Liver (tissue), 9 donors: ENCODE data around the gene MCM6. TPM values are rescaled to one million over a fixed set of nuclear protein-coding genes. Genes with fewer than 3 reads are reported as not detected.

Source experiments
- DNase-seq: peaks from one replicate; pipeline ENCODE4 v3.0.0-alpha.2; 2017; ENCODE audit warnings: low spot score
- H3K27ac ChIP-seq, 2 donors: one replicate each; pipeline ENCODE4 v1.7.0; 2013; ENCODE audit warnings: inconsistent platforms in 2 of 2, low read length in 2 of 2, control low read depth in 1 of 2, low read depth in 1 of 2, mild to moderate bottlenecking in 1 of 2
- H3K27me3 ChIP-seq, 4 donors: one replicate each; pipeline versions ENCODE4 v1.6.1 to v1.7.0; 2013; ENCODE audit warnings: low read length in 3 of 4, inconsistent platforms in 1 of 4, mild to moderate bottlenecking in 1 of 4, moderate library complexity in 1 of 4; ENCODE audit not compliant: control insufficient read depth in 4 of 4, insufficient read depth in 4 of 4
- H3K36me3 ChIP-seq, 4 donors: one replicate each; pipeline versions ENCODE4 v1.6.1 to v1.7.0; 2013; ENCODE audit warnings: low read length in 3 of 4, mild to moderate bottlenecking in 3 of 4, low read depth in 1 of 4, moderate library complexity in 1 of 4; ENCODE audit not compliant: control insufficient read depth in 4 of 4, insufficient read depth in 3 of 4
- H3K4me1 ChIP-seq, 4 donors: one replicate each; pipeline versions ENCODE4 v1.6.1 to v1.7.0; 2013; ENCODE audit warnings: low read length in 3 of 4, mild to moderate bottlenecking in 3 of 4, moderate library complexity in 1 of 4; ENCODE audit not compliant: control insufficient read depth in 4 of 4, insufficient read depth in 4 of 4
- H3K4me3 ChIP-seq, 3 donors: one replicate each; pipeline versions ENCODE4 v1.6.1 to v1.7.0; 2013; ENCODE audit warnings: low read length in 3 of 3, control low read depth in 1 of 3, low read depth in 1 of 3, mild to moderate bottlenecking in 1 of 3
- H3K9ac ChIP-seq, 2 donors: one replicate each; pipeline ENCODE4 v1.7.0; 2013; ENCODE audit warnings: low read length in 2 of 2, mild to moderate bottlenecking in 2 of 2, moderate library complexity in 2 of 2, control low read depth in 1 of 2, low read depth in 1 of 2
- H3K9me3 ChIP-seq, 4 donors: one replicate each; pipeline versions ENCODE4 v1.6.1 to v1.7.0; 2013; ENCODE audit warnings: low read length in 3 of 4; ENCODE audit not compliant: control insufficient read depth in 4 of 4
- CTCF ChIP-seq: fragments of 150-350 bp; IDR thresholded peaks from 2 replicates; pipeline ENCODE4 v1.5.1; 2017; ENCODE audit warnings: improper control_type of control experiment, low read depth, low read length; ENCODE audit not compliant: missing input control
- FOXA2 ChIP-seq: IDR thresholded peaks from 2 replicates; pipeline ENCODE4 v1.6.1; 2016; ENCODE audit warnings: antibody characterized with exemption
- GABPA ChIP-seq, 2 donors: IDR thresholded peaks in 1 of 2; conservative IDR thresholded peaks in 1 of 2; 2 replicates each; pipeline ENCODE4 v1.6.1; 2016; ENCODE audit warnings: antibody characterized with exemption in 2 of 2, mild to moderate bottlenecking in 1 of 2, moderate library complexity in 1 of 2
- JUND ChIP-seq, 2 donors: IDR thresholded peaks; 2 replicates each; pipeline ENCODE4 v1.6.1; 2016; ENCODE audit warnings: antibody characterized with exemption in 2 of 2
- NR2F2 ChIP-seq: IDR thresholded peaks from 2 replicates; pipeline ENCODE4 v1.6.1; 2016; ENCODE audit warnings: antibody characterized with exemption
- RAD21 ChIP-seq, 2 donors: IDR thresholded peaks; 2 replicates each; pipeline ENCODE4 v1.6.1; 2016; ENCODE audit warnings: antibody characterized with exemption in 2 of 2, mild to moderate bottlenecking in 2 of 2
- RXRA ChIP-seq, 2 donors: IDR thresholded peaks; 2 replicates each; pipeline ENCODE4 v1.6.1; 2017 to 2018; ENCODE audit warnings: antibody characterized with exemption in 2 of 2, mild to moderate bottlenecking in 1 of 2
- WGBS: extraction: QIAGEN DNeasy Blood & Tissue Kit; methylation state at CpG from one replicate; pipeline ENCODE4 v1.1.7; 2013; 5-methylcytosine and 5-hydroxymethylcytosine counted together
- polyA plus RNA-seq, 2 donors: library from polyadenylated mRNA; stranded (reverse) in 1 of 2; unstranded in 1 of 2; fragments of 200-250 nt in 1 of 2; fragments of >200 nt in 1 of 2; fragmentation: Nextera tagmentation in 1 of 2; extraction: Ambion mirVana in 1 of 2; gene quantifications; one replicate each; pipeline versions ENCODE4 v1.2.1 to v1.2.3, GENCODE V29; 2013 to 2015
- total RNA-seq, 2 donors: library from RNA; depleted of rRNA; stranded (reverse); fragments of >200 nt; gene quantifications; one replicate each; pipeline ENCODE4 v1.2.3, GENCODE V29; 2014
- TF ChIP-seq, protein P1 (sequence below): IDR thresholded peaks from 2 replicates; pipeline ENCODE4 v1.6.1; 2016; ENCODE audit warnings: antibody characterized with exemption, mild to moderate bottlenecking
- TF ChIP-seq, protein P2 (sequence below): IDR thresholded peaks from 2 replicates; pipeline ENCODE4 v1.6.1; 2016; ENCODE audit warnings: antibody characterized with exemption
- donor health status: healthy.
- donor health status: healthy.
- donor health status: healthy.
- donor health status: healthy.
- donor health status: healthy.

MCM6 gene
- total and polyA plus RNA-seq, 4 donors: 1.8 to 35.7 (median 2.8) TPM

GRCh38 chr2:135914485-135914884 lies 38.2 kb upstream of the MCM6 start:
- peaks cover 6 to 17% (median 11%) of the 10 kb centered on the region in 4 donors for H3K36me3 ChIP-seq
- H3K4me1 ChIP-seq: no peaks in the 10 kb centered on the region
- no peaks in the 10 kb centered on the region for H3K9me3 ChIP-seq
- 71% methylated on average over 3 of the region's 3 CpGs for WGBS
- DNase-seq: no peak
- no peak overlapping the region for H3K9ac ChIP-seq
- no peaks in the 10 kb centered on the region for H3K27me3 ChIP-seq
- H3K4me3 ChIP-seq: no peak overlapping the region
- no peak overlapping the region for H3K27ac ChIP-seq
- TF ChIP-seq RAD21 (IDR thresholded peaks at IDR 0.05) (no peak), GABPA (IDR thresholded peaks at IDR 0.05 in 1 of 2, conservative IDR thresholded peaks at IDR 0.05 in 1 of 2) (no peak), CTCF (no peak), FOXA2 (no peak), NR2F2 (no peak)
- TF ChIP-seq, protein P1, sequence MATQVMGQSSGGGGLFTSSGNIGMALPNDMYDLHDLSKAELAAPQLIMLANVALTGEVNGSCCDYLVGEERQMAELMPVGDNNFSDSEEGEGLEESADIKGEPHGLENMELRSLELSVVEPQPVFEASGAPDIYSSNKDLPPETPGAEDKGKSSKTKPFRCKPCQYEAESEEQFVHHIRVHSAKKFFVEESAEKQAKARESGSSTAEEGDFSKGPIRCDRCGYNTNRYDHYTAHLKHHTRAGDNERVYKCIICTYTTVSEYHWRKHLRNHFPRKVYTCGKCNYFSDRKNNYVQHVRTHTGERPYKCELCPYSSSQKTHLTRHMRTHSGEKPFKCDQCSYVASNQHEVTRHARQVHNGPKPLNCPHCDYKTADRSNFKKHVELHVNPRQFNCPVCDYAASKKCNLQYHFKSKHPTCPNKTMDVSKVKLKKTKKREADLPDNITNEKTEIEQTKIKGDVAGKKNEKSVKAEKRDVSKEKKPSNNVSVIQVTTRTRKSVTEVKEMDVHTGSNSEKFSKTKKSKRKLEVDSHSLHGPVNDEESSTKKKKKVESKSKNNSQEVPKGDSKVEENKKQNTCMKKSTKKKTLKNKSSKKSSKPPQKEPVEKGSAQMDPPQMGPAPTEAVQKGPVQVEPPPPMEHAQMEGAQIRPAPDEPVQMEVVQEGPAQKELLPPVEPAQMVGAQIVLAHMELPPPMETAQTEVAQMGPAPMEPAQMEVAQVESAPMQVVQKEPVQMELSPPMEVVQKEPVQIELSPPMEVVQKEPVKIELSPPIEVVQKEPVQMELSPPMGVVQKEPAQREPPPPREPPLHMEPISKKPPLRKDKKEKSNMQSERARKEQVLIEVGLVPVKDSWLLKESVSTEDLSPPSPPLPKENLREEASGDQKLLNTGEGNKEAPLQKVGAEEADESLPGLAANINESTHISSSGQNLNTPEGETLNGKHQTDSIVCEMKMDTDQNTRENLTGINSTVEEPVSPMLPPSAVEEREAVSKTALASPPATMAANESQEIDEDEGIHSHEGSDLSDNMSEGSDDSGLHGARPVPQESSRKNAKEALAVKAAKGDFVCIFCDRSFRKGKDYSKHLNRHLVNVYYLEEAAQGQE: no peak

DNA sequence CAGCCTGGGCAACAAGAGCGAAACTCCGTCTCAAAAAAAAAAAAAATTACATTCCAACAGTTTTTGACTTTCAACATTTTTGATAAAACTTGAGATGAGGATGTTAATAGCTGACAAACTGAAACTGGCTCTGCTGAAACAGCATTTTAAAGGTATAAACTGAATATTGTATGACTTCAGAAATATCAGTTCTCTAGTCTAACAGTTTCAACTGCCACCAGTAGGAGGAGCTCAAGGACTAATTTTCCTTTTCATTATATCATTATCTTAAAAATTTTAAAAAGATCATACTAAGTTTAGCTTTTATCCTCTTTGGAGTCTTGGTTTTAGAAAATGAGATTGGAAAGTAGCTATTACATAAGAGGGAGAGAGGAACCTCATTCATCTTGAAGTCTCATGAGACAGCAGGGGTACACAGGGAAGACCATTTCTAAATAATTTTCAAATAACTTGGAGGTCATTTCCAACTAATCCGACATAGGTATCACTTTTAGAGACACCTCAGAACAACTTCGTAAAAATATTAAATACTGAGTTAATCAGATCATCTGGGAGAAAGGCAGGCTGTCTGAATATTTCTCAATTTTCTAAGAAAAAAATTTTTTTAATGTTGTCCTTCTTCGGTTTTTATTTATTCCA lies 37.6 kb upstream of the MCM6 start:
- 82% methylated on average over 5 of the region's 5 CpGs for WGBS
- no peak for DNase-seq
- no peak overlapping the region for H3K27ac ChIP-seq
- H3K9me3 ChIP-seq: no peaks in the 10 kb centered on the region
- peaks cover 5 to 21% (median 13%) of the 10 kb centered on the region in 4 donors for H3K36me3 ChIP-seq
- peak; percentile 68 for TF ChIP-seq CTCF
- TF ChIP-seq FOXA2: no peak
- TF ChIP-seq RAD21 (IDR thresholded peaks at IDR 0.05): peak; percentile 76 to 79
- TF ChIP-seq JUND (IDR thresholded peaks at IDR 0.05): no peak
- TF ChIP-seq GABPA (IDR thresholded peaks at IDR 0.05 in 1 of 2, conservative IDR thresholded peaks at IDR 0.05 in 1 of 2): no peak
- TF ChIP-seq, protein P2, sequence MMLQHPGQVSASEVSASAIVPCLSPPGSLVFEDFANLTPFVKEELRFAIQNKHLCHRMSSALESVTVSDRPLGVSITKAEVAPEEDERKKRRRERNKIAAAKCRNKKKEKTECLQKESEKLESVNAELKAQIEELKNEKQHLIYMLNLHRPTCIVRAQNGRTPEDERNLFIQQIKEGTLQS: no peak
- TF ChIP-seq RXRA (IDR thresholded peaks at IDR 0.05): no peak
- no peaks in the 10 kb centered on the region for H3K27me3 ChIP-seq
- H3K9ac ChIP-seq: no peak overlapping the region
- no peaks in the 10 kb centered on the region for H3K4me1 ChIP-seq
- no peak overlapping the region for H3K4me3 ChIP-seq
